Right hindlimb (tissue), 1 donor: ENCODE results near the gene GPR62.
A peak's percentile ranks its signal among the peaks of the same experiment; 100 is the strongest.
"Not testable (repeated sequence)": the region's sequence is repeated elsewhere in the genome, so short reads cannot be mapped to it uniquely, and the experiment has no call there.

Experiments used
- DNase-seq: peaks from one replicate; pipeline ENCODE4 v3.0.0-alpha.2; 2018

GPR62 gene

DNA sequence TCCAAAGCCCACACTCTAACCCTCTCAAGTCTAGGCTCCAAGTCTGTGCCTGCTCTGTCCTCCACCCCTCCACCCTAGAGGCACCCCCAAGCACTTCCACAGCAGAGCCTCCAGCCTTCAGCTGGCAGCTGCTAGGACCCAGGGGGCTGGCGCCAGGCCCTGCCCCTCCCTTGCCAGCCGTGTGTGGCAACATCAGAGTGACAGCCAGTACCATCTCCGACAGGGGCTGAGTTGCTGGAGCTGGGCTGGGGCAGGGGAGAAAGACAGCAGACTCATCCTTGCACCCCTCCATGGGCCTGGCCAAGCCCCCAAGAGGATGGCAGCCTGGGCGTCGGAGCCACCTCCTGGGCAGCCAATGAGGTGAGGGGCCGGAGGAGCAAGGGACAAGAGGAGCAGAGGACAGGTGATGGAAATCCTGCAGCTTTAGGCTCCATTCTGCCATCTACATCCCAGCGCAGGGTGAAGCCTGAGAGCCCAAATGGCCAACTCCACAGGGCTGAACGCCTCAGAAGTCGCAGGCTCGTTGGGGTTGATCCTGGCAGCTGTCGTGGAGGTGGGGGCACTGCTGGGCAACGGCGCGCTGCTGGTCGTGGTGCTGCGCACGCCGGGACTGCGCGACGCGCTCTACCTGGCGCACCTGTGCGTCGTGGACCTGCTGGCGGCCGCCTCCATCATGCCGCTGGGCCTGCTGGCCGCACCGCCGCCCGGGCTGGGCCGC is at the start of gene GPR62:
Gene GPR62 (plus strand): TSS at position 207 of the 718 bp plus-strand sequence. CDS start 272 bp downstream, at position 479.
- no peak for DNase-seq

GRCh38 chr3:51908026-51908425 is 47.2 kb upstream of the GPR62 start:
- no peak for DNase-seq

DNA sequence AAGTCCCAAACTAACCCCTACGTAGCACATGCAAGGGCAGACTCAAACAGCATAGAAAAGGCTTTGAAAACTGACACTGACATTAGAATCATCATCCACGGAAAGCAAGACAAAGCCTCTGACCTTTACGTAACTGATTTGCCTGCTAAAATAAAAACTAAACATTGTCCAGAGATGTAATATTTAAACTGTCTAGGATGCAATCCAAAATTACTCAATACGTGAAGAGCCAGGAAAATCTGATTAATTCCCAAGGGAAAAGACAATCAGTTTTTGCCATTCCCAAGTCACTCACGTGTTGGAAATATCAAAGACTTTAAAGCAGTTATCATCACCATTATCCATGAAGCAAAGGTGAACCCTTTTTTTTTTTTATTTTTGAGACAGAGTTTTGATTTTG is 38.8 kb upstream of the GPR62 start:
- no peak for DNase-seq

DNA sequence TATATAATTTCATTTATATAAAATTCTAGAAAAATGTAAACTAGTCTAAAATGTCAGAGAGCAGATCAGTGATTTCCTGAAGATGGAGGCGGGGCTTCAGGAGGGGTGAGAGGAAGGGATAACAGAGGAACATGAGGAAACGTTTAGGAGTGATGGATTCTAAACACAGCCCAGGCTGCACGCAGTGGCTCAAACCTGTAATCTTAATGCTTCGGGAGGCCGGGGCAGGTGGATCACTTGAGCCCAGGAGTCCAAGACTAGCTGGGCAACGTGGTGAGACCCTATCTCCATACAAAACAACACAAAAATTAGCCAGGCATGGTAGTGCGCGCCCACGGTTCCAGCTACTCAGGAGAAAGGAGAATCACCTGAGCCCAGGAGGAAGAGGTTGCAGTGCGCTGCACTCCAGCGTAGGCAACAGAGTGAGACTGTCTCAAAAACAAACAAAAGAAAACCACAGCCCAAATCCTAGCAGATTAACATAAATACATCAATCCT is 34.1 kb upstream of the GPR62 start:
- DNase-seq: no peak

DNA sequence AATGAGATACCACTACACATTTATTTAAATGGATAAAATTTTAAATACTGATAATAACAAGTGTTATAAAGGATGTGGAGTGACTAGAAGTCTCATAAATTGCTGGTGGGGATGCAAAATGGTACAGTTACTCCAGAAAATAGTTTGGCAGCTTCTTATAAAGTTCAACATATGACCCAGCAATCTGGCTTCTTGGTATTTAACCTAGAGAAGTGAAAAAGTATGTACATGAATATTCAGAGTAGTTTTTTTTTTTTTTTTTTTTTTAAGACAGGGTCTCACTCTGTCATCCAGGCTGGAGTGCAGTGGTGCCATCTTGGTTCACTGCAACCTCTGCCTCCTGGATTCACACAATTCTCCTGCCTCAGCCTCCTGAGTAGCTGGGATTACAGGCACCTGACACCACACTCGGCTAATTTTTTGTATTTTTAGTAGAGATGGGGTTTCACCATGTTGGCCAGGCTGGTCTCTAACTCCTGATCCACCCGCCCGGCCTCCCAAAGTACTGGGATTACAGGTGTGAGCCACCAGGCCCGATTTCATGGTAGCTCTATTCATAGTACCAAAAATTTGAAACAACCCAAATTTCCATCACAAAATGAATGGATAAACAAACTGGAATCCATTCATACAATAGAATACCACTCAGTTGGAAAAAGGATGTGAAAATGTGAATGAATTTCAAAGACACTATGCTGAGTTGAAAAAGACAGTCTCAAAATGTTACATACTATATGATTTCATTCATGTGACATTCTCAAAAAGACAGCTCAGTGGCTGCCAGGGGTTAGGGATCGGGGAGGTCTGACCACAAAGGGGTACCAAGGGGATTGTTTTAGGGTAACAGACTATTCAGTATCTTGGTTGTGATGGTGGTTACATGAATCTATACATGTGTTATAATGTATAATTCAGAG is 27.9 kb upstream of the GPR62 start:
- no peak for DNase-seq

GRCh38 chr3:51928438-51928837 is 26.7 kb upstream of the GPR62 start:
- DNase-seq: no peak

DNA sequence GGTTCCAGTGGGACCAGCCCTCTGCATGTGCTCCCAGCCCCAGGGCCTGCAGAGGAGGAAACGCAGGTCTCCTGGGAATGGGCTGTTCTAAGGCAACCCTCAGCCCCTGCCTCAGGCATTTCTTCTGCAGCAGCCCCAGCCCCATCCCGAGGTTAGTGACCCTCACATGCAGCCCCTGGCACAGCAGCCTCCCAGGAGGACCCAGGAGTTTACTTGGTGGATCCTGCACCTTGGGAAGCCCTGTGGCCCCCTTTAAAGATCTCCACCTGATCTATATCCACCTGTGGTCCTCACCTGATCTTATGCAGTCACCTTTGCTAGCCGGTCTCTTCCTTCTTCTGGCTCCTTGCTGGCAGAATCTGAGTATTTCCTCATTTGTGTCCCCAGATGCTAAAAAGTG is 26.2 kb upstream of the GPR62 start:
- not testable (repeated sequence) for DNase-seq

GRCh38 chr3:51929420-51930003 is 25.7 kb upstream of the GPR62 start:
- peak; percentile 18 for DNase-seq

DNA sequence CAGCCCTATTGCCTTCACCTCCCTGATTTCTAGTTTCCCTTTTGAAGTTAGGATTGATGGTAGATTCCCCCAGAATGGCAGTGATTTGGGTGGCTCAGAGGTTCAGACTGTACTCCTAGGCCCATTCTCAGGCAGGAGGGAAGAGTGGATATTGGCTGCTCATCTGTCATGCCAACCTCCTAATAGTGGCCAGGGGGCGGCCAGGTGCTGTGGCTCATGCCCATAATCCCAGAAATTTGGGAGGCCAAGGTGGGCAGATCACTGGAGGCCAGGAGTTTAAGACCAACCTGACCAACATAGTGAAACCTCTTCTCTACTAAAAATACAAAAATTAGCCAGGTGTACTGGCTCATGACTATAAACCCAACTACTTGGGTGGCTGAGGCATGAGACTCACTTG is 24.7 kb upstream of the GPR62 start:
- DNase-seq: no peak

DNA sequence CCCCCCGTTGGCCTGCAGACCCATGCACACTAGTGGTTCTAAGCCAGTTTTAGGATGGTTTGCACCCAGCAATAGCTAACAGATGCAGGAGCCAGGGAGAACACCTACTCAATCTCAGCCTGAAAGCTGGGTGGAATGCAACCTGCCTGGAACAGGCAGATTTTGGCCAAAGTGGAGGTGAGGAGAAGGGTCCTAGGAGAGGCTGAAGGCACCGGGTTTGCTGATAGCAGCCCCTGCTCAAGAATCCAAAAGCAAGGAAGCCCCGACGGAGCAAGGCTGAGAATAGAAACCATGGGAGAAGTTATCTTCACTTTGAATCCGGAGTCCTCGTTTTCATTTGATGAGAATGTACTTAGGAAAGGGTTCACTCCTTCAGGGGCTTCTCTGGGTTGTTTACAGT is 23.4 kb upstream of the GPR62 start:
- no peak for DNase-seq

DNA sequence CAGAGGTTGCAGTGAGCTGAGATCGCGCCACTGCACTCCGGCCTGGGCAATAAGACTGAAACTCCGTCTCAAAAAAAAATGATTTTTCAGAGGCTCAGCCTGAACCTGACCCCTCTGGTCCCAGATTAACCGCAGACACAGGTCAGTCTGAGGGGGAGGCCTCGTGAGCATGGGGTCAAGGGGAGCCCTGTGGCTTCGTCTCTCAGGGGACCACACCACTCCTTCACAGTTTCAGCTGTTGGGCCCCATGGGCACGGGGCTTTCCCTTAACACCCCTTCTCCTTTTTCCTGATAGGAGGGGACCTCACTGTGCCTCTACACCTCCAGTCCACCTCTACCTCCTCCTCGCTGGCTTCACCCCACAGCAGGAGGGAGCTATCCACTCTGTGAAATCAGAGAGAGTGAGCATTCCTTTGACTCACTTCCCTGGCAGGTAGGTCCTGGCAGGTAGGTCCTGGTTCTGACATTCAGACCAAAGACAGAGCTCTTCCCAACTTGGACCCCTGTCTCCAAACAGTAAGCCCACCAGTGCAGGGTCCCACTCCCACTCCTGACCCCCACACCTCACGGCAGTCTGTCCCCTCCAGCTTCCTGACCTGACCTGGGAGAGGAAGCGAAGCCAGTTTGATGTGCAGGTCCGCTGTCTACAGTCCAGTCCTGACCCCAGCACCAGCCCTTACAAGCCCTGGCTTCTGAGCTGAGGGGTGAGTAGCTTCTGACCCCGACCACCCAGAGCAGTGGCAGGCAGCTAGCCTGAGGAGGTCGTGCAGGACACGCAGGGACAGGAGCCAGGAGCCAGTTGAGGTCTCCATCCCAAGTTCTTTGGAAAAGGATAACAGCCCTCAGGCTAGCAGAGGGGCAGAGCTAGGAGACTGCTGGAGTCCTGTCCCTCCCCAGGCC is 22.5 kb upstream of the GPR62 start:
- no peak for DNase-seq

GRCh38 chr3:51933471-51934138 is 21.6 kb upstream of the GPR62 start:
- DNase-seq: no peak

- no peak for DNase-seq
Observed at GRCh38 chr3:51934139-51934850, 20.9 kb upstream of the GPR62 start.

GRCh38 chr3:51934991-51935885 is 19.9 kb upstream of the GPR62 start:
- DNase-seq: no peak

GRCh38 chr3:51935886-51936755 is 19.1 kb upstream of the GPR62 start:
- DNase-seq: no peak

GRCh38 chr3:51937014-51937413 is 18.2 kb upstream of the GPR62 start:
- no peak for DNase-seq

DNA sequence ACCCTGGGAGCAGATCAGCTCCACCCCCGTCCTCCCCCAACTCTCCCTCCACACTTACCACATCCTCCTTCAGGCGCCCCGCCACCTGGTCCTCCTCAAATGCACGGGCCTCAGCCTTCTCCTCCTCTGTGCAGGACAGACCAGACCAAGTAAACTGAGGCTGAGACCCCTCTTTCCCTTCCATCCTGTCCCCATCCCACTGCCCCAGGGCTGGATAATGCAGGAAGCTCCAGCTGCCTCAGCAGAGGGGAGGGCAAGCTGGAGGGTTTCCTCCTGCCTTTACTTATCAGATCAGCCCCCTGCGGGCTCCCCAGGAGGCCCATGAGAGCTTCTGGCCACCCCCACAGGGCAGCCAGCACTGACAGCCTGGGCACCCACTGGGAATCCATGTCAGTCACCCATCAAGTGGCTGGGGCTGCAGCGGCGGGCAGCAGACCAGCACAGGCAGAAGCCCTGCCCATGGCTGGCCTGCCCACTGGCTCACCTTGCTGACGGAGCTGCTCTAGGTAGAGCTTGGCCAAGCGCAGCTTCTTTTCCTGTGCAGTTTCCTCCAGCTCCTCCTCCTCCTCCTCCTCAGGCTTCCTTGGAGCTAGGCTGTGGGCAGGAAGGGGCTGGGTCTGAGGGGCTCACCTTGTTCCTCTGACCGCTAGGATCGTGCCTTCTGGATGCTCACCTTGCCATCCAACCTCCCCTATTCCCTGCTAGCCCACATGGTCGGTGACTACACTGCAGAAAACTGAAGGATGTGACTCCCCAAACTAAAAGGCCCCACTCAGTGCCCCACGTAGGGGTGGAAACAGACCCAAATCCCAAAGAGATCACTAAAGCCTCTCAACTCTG is 17.4 kb upstream of the GPR62 start:
- peak; percentile 15 for DNase-seq
